GM19452 (cell line): Measurements from ENCODE around the gene STAT5B.

Experiments
- ATAC-seq: cut with Tn5 transposase; IDR thresholded peaks from one replicate; pipeline ENCODE4 v1.9.1; 2021; ENCODE audit not compliant: unreplicated experiment

The STAT5B gene

DNA sequence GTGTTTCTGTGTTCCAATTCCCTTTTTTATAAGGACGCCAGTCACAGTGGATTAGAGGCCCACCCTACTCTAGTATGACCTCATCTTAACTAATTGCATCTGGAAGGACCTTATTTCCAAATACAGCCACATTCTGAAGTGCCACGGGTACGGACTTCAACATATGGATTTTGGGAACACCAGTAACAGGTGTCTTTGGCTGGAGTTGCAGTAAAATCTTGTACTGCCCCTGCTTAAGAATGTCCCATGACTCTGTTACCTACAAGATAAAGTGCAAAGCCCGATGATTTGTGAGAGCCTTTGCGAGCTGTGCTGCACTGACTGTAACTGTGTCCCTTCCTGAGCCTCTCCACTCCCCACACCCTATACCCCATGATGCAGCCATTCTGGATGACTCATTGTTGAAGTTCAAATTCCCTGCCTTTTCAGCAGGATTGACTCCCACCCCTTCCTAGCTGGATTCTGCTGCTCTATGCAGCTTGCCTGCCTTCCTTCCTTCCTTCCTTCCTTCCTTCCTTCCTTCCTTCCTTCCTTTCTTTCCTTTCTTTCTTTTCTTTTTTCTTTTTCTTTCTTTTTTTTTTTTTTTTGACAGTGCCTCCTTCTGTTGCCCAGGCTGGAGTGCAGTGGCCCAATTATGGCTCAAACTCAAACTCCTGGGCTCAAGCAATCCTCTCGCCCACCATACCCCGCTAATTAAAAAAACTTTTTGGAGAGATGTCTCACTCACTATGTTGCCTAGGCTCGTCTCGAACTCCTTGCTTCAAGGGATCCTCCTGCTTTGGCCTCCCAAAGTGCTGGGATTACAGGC, 93.1 kb downstream of the STAT5B start:
- ATAC-seq: no peak

DNA sequence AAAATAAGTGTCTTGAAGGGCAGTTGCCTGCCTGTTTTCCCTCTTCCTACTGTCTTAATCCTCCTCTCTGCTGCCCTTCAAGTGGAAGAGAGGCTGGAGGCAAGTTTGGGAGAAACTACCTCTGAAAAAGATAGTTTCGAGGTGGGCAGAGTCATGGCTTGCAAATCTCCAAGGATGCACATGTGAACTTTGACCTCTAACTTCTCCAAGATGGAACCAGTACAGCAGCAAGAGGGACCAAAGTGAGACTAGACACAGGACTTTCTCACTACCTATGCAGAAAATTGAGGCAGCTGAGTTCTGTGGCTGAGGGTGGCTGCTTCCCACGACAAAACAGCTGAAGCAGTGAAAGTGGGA, 94.4 kb downstream of the STAT5B start:
- no peak for ATAC-seq

GRCh38 chr17:42180922-42181850, 95.0 kb downstream of the STAT5B start, which contains the start of gene KCNH4:
Gene KCNH4, minus strand, starts transcription at chr17:42181142. Its CDS starts 197 bp downstream, at chr17:42180945.
- ATAC-seq: no peak

DNA sequence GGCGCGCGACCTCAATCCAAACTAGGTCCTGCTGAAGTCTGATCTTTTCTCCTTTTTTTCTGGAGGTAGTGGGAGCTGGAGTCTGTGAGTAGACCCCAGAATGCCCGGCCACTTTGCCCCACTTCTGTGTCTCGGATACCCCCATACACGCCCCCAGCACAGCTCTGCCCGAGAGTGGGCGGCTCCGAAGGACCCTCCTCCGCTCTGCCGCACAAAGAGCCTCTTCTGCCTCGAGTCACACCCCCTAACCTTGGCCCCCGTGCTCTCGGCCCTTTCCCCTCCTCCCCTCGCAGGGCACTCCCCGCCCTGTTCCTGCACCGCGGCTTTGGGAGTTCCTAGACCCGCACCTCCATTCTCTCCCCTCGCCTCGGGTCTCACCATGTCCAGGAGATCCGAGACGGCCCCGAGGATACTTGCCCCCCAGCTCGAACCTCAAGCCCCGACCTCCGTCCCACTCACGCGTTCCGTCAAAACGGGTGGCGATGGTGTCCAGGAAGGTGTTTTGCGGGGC, 95.7 kb downstream of the STAT5B start:
- no peak for ATAC-seq

DNA sequence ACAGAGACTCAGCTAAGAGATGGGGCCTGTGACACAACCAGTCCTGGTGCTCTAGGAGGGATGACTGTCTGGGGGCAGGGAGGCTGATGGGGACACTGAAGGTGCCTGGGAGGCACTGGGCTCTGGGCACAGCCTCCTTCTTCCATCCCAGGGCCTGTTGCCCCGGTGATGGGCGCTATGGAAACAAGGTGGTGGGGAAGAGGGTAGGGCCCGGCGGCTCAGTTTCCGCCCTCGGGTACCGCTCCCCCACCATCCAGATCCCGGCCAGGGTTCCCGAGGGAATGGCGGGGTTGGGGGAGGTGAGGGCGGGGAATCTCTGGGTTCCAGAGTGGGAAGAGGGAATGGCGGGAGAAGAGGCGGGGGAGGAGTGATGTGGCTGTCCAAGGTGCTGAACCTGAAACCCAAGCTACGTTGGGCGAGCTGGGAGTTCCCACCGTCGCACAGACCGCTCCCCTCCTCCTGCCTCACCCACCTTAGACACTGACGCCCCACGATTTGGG, 96.2 kb downstream of the STAT5B start:
- ATAC-seq: no peak

DNA sequence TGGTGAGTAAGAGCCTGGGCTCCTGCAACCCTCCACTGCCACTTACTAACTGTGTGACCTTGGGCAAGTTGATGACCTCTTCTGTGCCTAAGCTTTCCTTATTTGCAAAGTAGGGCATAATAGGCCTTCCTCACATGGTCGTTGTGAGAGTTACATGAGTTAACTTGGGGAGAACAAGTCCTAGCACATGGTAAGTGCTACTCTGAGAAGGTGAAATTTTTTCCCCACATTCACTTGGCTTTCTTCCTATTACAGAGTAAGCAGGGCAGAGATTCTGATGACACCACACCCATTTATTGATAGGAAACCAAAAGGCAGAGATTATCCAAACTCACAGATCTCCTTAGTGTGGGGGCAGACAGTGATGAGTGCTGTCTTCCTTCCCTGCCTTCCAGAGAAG, 96.9 kb downstream of the STAT5B start:
- no peak for ATAC-seq

- no peak for ATAC-seq
These were observed 97.4 kb downstream of the STAT5B start for GRCh38 chr17:42178817-42179216.

DNA sequence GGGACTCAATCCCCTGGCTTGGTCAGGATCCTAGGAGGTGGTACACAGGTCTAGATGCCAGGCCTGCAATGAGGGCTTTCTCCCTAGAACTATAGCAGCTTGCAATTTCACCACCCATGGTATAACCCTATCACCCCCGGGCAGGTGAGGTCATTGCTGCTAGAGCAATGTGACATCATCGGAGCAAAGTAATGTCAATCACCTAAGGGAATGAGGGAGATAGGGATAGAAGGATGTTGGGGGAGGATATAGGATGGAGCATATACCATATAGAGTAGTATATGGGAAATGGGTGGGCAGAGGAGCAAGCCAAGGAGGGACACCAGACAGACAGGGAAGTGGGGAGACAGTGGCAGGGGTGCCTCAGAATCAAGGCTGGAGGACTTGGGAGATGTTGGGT, 98.5 kb downstream of the STAT5B start:
- no peak for ATAC-seq

DNA sequence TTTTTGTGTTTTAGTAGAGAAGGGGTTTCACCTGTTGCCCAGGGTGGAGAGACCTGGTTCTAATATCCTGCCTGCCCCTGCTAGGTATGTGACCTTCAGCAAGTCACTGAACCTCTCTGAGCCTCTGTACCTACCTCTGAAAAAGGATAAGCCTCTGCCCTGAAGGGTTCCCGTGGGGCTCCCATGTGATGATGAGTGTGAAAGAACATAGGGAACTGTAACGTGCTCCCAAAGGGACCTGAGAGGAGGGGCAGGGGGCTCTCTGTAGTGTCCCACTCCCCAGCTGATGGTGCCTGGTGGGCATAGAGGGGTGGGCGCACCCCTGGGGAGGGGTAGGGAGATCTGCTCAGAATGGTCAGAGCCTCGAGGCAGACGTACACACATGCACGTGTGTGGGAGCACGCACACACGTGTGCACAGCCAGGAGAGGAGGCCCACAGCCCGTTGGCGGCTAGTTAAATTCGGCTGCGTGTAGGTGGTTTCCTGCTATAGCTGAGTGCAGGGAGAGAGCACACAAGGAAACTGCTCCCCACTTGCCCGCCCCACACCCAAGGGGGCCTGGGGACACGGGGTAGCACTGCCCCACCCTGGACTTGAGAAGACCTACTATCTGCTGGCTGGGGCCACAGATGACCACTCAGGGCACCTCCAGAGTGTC, 101.9 kb downstream of the STAT5B start:
- no peak for ATAC-seq

GRCh38 chr17:42171831-42172230, 104.4 kb downstream of the STAT5B start:
- no peak for ATAC-seq

DNA sequence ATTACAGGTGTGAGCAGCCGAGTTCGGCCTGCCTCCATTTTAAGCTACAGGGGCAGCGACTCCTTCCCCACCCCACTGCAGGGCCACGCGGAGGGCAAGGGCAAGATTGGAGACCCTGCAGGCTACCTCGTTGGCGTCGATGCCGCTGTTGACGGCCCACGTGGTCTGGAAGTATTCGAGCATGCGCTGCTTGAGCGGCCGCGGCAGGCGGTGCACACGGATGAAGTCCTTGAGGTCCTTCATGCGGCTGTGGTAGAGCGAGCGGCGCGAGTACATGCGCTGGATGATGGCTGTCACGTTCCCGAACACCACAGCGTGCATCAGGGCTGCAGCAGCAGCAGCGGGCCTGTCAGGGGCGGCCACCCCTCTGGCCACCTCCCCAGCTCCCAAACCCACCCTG, 106.8 kb downstream of the STAT5B start:
- no peak for ATAC-seq

- no peak for ATAC-seq
These were observed 108.4 kb downstream of the STAT5B start for GRCh38 chr17:42167807-42168206.

GRCh38 chr17:42166196-42166763, 109.9 kb downstream of the STAT5B start:
- ATAC-seq: no peak

- no peak for ATAC-seq
These were observed 110.4 kb downstream of the STAT5B start for GRCh38 chr17:42165751-42166150.

GRCh38 chr17:42163696-42164407, 112.3 kb downstream of the STAT5B start:
- ATAC-seq: no peak

GRCh38 chr17:42163113-42163512, 113.1 kb downstream of the STAT5B start:
- no peak for ATAC-seq

GRCh38 chr17:42160531-42160910, 115.7 kb downstream of the STAT5B start:
- no peak for ATAC-seq

GRCh38 chr17:42159796-42160530, 116.2 kb downstream of the STAT5B start:
- no peak for ATAC-seq

- ATAC-seq: no peak
These were observed 120.6 kb downstream of the STAT5B start for GRCh38 chr17:42155614-42156045.
